Vagina (tissue), 2 donors: Measurements from ENCODE around the gene OXSR1. TPM values are rescaled to one million over a fixed set of nuclear protein-coding genes. Genes with fewer than 3 reads are reported as not detected.
A peak's percentile ranks its signal among the peaks of the same experiment; 100 is the strongest.

Experiments used
- DNase-seq, 2 donors: peaks; one replicate each; pipeline ENCODE4 v3.0.0-alpha.2; 2017; ENCODE audit errors: extremely low spot score in 2 of 2
- H3K27ac ChIP-seq: fragments of 200-600 bp; sonication (generic); one replicate; pipeline ENCODE4 v1.5.1; 2019
- H3K27me3 ChIP-seq: fragments of 200-600 bp; sonication (generic); one replicate; pipeline ENCODE4 v1.5.1; 2019
- H3K36me3 ChIP-seq, 2 donors: fragments of 200-600 bp; sonication (generic); one replicate each; pipeline ENCODE4 v1.5.1; 2017 to 2019
- H3K4me1 ChIP-seq: fragments of 200-600 bp; sonication (generic); one replicate; pipeline ENCODE4 v1.5.1; 2019
- H3K4me3 ChIP-seq, 2 donors: fragments of 200-600 bp; sonication (generic); 1 replicate in 1 of 2; 2 replicates in 1 of 2; pipeline ENCODE4 v1.5.1; 2016 to 2019
- H3K9me3 ChIP-seq: fragments of 200-600 bp; sonication (generic); one replicate; pipeline ENCODE4 v1.5.1; 2019
- CTCF ChIP-seq, 3 experiments: fragments of 450-650 bp in 2 of 3; fragments of 200-600 bp in 1 of 3; sonication (generic) in 1 of 3; IDR thresholded peaks; one replicate each; pipeline ENCODE4 v1.5.1; 2017 to 2019; ENCODE audit warnings: antibody characterized with exemption in 3 of 3, mild to moderate bottlenecking in 2 of 3, moderate library complexity in 2 of 3
- POLR2A ChIP-seq, 2 donors: fragments of 450-650 bp; IDR thresholded peaks; one replicate each; pipeline ENCODE4 v1.6.1; 2017; ENCODE audit warnings: antibody characterized with exemption in 2 of 2, mild to moderate bottlenecking in 2 of 2, moderate library complexity in 2 of 2
- POLR2AphosphoS5 ChIP-seq, 2 donors: sonication (generic); formaldehyde crosslinking; IDR thresholded peaks; one replicate each; pipeline ENCODE4 v1.9.0; 2017; ENCODE audit warnings: antibody characterized with exemption in 2 of 2, mild to moderate bottlenecking in 2 of 2, low read depth in 1 of 2; ENCODE audit not compliant: insufficient read depth in 1 of 2
- intact Hi-C: fragments of 100-400 bp; cut with DNase I; formaldehyde crosslinking; loops from one replicate; pipeline ENCODE4 v1.15.1; 2023
- total RNA-seq: library from RNA; depleted of rRNA; stranded (reverse); fragments of >200 nt; gene quantifications from one replicate; pipeline ENCODE4 v1.2.3, GENCODE V29; 2016

OXSR1 gene
- total RNA-seq, 1 donor from 2014 or later, result 22.8 TPM

- TF ChIP-seq CTCF (IDR thresholded peaks at IDR 0.05) (no peak), POLR2AphosphoS5 (IDR thresholded peaks at IDR 0.05; ENCODE audit: insufficient read depth in 1 of 2, low read depth in 1 of 2) (no peak), POLR2A (IDR thresholded peaks at IDR 0.05) (no peak)
- Histone ChIP-seq H3K27me3 (no peaks in the 10 kb centered on the region), H3K36me3 (peaks cover 0 to 10% of the 10 kb centered on the region in 2 donors), H3K4me3 (no peak overlapping the region), H3K9me3 (no peaks in the 10 kb centered on the region), H3K4me1 (peaks cover 17% of the 10 kb centered on the region), H3K27ac (no peak overlapping the region)
- intact Hi-C loops, result no loop called here
- peak; percentile 52 to 76 for DNase-seq
Observed at GRCh38 chr3:38143511-38143910, 21.8 kb upstream of the OXSR1 start.

- Histone ChIP-seq H3K9me3 (no peaks in the 10 kb centered on the region), H3K4me1 (no peaks in the 10 kb centered on the region), H3K4me3 (no peak overlapping the region), H3K27me3 (no peaks in the 10 kb centered on the region), H3K36me3 (no peaks in the 10 kb centered on the region), H3K27ac (no peak overlapping the region)
- intact Hi-C loops, result no loop called here
- TF ChIP-seq CTCF (IDR thresholded peaks at IDR 0.05) (no peak), POLR2AphosphoS5 (IDR thresholded peaks at IDR 0.05; ENCODE audit: insufficient read depth in 1 of 2, low read depth in 1 of 2) (no peak), POLR2A (IDR thresholded peaks at IDR 0.05) (no peak)
- no peak for DNase-seq
Observed at GRCh38 chr3:38146504-38146903, 18.8 kb upstream of the OXSR1 start.

- Histone ChIP-seq H3K27ac (no peak overlapping the region), H3K27me3 (no peaks in the 10 kb centered on the region), H3K4me1 (no peaks in the 10 kb centered on the region), H3K36me3 (no peaks in the 10 kb centered on the region), H3K4me3 (no peak overlapping the region), H3K9me3 (no peaks in the 10 kb centered on the region)
- TF ChIP-seq POLR2A (IDR thresholded peaks at IDR 0.05) (no peak), CTCF (IDR thresholded peaks at IDR 0.05) (no peak), POLR2AphosphoS5 (IDR thresholded peaks at IDR 0.05; ENCODE audit: insufficient read depth in 1 of 2, low read depth in 1 of 2) (no peak)
- intact Hi-C loops, result no loop called here
- DNase-seq, result no peak
Observed at GRCh38 chr3:38147421-38147820, 17.9 kb upstream of the OXSR1 start.

GRCh38 chr3:38148311-38148882 is 16.9 kb upstream of the OXSR1 start:
- intact Hi-C loops, result no loop called here
- no peaks in the 10 kb centered on the region for H3K27me3 ChIP-seq
- TF ChIP-seq CTCF (IDR thresholded peaks at IDR 0.05), result no peak
- no peak for TF ChIP-seq POLR2A (IDR thresholded peaks at IDR 0.05)
- TF ChIP-seq POLR2AphosphoS5 (IDR thresholded peaks at IDR 0.05; ENCODE audit: insufficient read depth in 1 of 2, low read depth in 1 of 2), result no peak
- no peak overlapping the region for H3K4me3 ChIP-seq
- no peaks in the 10 kb centered on the region for H3K9me3 ChIP-seq
- peak in 1 of 2 donors; percentile 44 for DNase-seq
- no peaks in the 10 kb centered on the region for H3K4me1 ChIP-seq
- H3K27ac ChIP-seq, result no peak overlapping the region
- H3K36me3 ChIP-seq, result no peaks in the 10 kb centered on the region

- DNase-seq, result peak in 1 of 2 donors; percentile 25
- intact Hi-C loops, result no loop called here
- no peak overlapping the region for H3K27ac ChIP-seq
- no peaks in the 10 kb centered on the region for H3K36me3 ChIP-seq
- no peaks in the 10 kb centered on the region for H3K27me3 ChIP-seq
- TF ChIP-seq POLR2AphosphoS5 (IDR thresholded peaks at IDR 0.05; ENCODE audit: insufficient read depth in 1 of 2, low read depth in 1 of 2) (no peak), POLR2A (IDR thresholded peaks at IDR 0.05) (no peak), CTCF (IDR thresholded peaks at IDR 0.05) (no peak)
- H3K4me3 ChIP-seq, result no peak overlapping the region
- H3K4me1 ChIP-seq, result no peaks in the 10 kb centered on the region
- no peaks in the 10 kb centered on the region for H3K9me3 ChIP-seq
Observed at GRCh38 chr3:38149708-38150107, 15.6 kb upstream of the OXSR1 start.
